Activated T-helper 1 cell treated with anti-CD3 and anti-CD28 coated beads, Interleukin-2, amount 50 U/mL, for 16 hours (primary cell): Measurements from ENCODE around the gene RCBTB2.
A peak's percentile ranks its signal among the peaks of the same experiment; 100 is the strongest.
"Not testable (repeated sequence)": the region's sequence is repeated elsewhere in the genome, so short reads cannot be mapped to it uniquely, and the experiment has no call there.

Experiments used
- DNase-seq, 2 donors: peaks; one replicate each; pipeline ENCODE4 v3.0.0-alpha.2; 2020; ENCODE audit warnings: low read depth in 1 of 2, low spot score in 1 of 2

The RCBTB2 gene

DNA sequence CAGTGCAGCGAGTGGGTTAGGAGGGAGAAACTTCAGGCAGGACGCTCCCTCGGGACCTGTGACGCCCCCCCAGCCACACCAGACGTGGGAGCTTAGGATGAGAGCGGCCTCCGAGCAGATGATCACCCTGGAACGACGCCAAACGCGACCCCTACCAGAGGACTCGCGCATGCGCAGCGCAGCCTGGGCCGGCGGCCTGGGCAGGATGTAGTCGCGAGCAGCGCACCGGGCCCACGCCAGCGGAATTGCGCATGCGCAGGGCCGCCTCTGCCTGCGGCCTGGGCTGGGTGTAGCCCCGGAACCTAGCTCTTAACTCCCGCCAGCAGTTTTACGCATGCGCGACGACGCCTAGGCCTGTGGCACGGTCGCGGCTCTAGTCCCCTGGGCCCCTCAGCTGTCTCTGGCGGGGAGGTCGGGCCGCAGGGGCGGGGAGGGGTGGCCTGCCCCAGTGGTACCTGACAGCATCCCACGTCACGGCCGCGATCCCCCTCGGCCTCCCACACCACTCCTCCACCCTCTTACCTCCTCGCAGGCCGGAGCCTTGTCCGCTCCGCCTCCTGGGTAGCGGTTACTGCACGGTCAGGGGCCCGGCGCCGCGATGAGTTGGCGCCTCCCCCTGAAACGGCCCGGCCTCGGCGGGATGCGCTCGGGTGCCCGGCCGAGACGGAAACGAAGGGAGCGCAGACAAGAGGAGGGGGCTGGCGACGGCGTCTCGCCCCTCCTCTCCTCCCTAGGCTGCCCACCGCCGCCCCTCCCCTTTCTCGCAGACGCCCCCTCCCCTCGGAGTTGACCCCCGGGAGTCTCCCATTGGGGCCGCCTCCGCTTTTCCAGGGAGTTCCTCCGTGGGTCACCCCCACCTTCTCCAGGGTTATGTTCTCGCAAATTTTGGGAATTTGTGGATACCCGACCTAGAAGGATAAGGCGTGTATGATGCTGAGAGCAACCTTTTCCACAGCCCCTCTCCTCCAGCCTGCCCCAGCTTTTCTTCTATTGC lies at the start of gene RCBTB2:
RCBTB2 (minus strand) TSS at position 575 of the 994 bp plus-strand sequence. CDS start 11,141 bp downstream, outside the sequence.
- DNase-seq: peak; percentile 97 to 99

DNA sequence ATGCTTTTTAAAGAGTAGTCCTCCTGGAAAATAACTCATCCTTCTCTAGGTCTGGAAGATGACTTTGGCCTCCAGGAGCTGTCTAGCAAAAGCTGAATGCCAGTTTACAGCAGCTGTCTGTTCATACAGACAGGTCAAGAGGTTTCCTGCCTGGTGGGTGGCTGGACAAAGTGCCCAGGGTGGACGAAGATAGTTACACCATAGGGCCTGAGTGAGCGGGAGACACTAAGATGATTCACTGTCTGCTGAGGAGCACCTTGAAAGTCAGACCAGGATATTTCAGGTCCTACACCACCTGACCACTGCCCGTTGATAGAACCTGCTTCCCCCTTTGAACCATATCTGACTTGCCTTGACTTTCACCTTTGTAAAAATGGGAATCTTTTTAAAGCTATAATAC lies 49.2 kb upstream of the RCBTB2 start:
- no peak for DNase-seq

DNA sequence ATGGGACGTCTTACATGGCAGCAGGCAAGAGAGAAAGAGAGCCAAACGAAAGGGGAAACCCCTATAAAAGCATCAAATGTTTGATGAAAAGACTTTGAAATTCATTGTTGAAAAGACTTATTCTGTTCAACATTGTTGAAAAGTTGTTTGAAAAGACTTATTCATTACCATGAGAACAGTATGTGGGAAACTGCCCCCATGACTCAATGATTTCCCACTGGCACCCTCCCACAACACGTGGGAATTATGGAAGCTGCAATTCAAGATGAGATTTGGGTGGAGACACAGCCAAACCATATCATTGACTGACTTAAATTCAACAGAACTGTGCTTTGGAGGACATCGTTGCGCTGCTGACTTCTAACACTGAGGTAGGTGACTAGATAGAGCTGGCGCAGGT lies 48.0 kb upstream of the RCBTB2 start:
- DNase-seq: no peak

DNA sequence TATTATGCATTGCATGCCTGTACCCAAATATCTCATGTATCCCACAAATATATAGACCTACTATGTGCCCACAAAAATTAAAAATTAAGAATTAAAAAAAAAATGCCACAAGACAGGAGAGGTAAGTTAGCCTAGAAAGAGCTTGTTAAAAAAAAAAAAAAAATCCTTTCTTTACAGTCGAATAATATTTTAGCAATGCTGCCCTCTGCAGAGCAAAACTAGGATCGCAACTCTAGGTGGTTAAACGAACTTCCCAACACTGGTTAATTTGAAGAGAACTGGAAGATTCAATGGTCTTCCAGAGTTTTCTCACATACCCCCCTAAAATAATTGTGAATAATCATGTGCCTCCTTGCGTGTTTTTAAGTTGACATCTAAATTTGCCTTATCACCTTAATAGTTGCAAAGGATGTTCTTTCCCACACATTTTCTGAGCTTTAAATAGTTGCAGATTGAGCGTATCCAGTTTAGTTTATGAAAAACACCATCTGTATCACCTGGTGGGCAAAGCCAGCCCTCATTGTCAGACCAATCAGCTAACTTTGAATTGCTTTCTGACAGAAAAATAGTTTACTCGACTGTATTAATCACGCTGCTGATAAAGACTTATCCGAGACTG lies 47.4 kb upstream of the RCBTB2 start:
- peak; percentile 41 to 58 for DNase-seq

DNA sequence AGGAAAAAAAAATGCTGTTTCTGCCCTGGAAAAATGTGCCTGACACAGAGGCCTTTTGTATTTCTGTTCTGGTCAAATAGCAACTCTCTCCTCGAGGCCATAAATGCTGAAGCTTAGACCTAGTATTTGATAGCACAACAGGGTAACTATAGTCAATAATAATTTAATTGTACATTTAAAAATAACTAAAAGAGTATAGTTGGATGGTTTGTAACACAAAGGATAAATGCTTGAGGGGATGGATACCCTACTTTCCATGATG lies 47.0 kb upstream of the RCBTB2 start:
- not testable (repeated sequence) for DNase-seq

DNA sequence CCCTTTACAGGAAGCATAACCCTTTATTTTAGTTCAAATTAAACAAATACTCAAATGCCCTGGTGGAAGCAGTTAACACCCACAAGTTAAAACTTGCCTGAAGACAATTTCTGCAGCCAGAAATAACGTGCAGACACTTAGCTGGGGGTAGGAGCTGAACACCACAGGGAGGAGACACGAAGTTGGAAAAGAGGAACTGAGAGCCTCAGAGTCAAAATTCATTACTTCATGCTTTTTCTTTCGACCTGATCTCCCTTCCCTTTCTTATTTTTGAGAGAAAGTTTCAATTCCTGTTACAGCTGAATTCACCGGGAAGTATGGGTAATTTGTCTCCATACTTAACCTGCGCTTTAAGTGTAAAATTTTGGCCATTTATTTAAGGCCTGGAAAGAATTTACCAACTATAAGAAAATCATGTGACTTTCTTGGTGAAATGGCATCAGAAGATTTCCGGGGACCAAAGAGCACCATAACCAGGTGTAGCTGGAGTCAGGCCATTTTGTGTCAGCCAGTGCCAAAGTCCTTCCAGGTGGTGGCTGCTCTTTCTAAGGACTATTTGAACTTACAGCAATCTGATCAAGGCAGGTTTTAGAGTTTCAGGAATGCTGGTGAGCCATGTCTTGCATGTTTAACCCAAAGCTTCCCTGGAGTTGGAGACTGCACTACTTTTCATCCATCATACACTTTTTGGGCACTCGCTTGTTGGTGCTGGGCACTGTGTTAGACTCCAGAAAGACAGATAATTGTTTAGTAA lies 46.5 kb upstream of the RCBTB2 start:
- no peak for DNase-seq

DNA sequence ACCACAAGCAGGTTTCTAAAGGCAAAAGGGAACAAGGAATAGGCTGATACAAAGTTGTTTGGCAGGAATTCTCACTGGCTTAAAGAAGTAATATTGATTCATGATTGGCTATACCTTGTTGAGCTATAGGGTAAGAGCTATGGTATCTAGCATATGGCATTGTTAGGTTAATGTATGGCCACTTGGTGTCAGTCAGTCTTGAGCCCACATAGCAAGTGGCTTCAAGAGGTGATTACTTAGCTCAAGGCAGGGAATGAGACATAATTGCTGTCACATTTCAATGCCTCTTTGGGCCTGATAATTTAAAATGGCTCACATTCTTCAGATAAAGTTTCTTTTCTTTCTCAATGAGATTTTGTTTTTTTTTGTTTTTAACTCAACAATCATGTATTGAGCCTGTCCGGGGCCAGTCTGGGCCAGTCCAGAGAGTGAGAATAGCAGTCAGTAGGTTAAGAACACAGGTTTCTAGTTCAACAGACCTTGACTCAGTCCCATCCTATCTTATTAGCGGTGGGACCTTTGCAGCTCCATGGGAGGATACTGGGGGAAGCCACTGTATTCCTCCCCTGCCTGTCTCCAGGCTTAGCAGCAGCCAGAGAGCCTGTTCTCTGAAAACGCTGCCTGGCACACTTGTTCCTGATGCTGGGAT lies 45.8 kb upstream of the RCBTB2 start:
- DNase-seq: no peak

DNA sequence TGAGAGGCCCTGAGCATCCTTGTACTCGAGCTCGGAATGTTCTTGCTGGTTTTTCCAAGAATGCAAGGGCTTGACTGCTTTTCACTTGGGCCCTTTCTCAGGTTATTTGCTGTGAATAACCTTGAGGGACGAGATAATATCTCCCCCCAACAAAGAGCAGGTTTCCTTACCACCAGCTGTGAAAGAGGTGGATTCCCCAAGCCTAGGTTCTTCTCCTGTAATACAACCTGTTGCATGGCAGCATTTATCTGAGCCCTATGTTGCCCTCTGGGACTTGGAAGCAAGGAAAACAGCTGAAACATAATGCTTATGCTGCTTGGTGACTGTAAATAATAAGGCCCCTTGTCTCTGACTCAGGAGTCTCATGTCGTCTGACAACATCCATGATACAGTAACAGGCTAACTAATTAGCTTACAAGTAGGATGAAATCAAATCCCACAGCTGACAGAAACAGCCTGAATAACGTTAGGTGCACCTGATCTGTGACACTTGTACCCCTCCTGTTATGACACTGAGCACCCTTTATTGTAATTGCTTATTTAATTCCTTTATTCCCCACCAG lies 43.6 kb upstream of the RCBTB2 start:
- DNase-seq: no peak

DNA sequence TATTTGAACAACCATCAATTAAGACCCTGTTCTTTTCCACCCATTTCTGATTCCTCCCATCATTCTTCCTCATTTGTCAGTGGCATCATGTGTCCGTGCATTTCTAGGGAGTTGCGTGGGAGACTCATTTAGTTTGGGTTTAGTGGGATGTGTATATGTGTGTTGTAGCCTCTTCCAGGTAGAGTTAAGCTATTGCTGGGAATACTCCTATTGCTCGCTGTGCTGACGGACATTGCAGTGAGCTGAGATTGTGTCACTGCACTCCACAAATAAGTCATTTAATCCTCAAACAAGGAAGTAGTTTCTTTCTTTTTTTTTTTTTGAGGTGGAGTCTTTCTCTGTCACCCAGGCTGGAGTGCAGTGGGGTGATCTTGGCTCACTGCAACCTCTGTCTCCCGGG lies 42.2 kb upstream of the RCBTB2 start:
- no peak for DNase-seq

DNA sequence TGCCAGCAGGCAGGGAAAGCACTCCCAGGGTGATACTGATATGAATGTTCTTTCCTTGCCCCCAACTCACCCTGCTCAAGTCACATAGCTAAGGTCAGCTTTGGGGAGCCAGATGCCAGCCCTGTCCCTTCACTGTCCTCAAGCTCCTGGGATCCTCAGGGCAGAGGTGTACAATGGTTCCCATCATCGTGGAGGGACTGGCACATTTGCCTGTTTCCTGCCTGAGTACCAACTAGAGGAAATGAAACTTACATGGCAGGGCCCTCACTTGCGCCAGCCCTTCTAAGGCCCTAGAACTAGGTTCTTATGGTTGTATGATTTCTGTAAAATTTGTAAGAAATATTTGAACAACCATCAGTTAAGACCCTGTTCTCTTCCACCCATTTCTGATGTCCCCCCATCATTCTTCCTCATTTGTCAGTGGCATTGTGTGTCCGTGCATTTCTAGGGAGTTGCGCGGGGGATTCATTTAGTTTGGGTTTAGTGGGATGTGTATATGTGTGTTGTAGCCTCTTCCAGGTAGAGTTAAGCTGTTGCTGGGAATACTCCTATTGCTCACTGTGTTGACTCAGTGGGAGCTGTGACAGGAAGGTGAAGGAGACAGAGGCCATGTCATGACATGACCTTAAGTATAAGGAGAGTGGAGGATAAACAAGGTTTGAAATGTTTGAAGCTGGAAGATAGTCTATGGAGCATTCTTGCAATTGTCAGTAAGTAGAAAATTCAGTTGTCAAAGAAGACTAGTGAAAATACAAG lies 41.3 kb upstream of the RCBTB2 start:
- no peak for DNase-seq

DNA sequence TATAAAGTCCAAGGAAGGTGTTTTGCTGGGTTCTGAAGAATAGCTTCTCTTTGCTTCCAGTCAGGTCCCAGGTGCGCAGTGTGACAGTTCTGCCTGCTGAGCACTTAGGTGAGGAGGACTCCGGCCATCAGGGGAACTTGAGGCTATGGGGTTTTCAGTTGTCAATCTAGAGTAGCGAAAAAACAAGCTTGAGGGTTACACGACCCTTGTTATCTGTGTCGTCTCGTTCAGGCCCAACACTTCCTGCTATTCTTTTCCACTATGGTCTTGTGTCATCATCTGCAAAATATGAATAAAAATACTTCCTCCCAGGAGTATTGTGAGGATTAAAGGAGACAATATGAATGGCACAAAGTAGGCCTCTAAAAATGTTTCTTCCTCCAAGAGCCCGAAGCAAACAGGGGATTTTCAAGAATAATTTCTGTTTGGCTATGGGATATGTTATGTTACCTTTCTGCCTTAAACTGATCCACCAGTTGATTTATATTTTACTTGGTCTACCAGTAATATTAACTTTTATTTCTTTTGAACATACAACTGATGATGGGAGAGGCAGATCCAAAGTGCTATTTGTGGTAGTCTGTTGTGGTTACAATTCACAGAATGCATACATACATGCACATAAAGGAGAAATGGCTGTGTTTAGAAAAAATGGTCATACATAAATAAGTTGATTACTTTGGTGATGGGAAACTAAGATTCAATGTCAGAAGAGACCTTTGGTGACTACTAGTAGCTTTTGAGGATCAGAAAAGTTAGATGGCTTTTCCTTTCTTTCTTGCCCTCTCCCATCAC lies 40.5 kb upstream of the RCBTB2 start:
- DNase-seq: no peak

DNA sequence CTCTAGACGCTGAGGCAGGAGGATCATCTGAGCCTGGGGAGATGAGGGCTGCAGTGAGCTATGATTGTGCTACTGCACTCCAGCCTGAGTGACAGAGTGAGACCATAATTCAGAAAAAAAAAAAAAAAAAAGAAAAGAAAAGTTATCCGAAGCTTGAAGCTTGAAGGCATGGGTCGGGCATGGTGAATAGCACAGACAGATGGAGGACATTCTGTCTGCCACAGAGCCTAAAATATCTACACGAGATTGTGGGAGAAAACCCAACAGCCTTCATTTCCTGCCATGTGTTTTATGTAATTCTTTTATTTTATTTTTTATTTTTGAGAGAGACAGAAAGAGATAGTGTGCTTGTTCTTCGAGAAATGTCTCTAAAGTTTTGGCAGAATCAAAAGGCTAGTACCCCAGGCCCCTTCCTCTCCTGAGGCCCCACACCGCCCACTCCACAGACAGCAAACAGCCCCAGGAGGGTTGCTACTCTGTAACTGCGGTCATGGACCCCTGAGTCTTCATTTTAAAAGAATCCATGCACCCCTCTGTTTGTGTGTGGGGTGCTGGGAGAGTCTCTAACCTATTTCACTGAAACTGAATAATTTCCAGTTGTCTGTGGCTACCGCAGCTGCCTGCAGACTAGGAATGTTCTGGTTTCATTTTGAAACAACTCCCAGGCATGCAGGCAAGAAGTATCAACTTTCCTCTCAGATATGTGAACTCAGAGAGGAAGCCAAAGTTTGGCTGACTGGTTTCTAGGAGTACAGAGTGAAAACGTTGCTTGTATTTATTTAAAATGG lies 38.4 kb upstream of the RCBTB2 start:
- no peak for DNase-seq

DNA sequence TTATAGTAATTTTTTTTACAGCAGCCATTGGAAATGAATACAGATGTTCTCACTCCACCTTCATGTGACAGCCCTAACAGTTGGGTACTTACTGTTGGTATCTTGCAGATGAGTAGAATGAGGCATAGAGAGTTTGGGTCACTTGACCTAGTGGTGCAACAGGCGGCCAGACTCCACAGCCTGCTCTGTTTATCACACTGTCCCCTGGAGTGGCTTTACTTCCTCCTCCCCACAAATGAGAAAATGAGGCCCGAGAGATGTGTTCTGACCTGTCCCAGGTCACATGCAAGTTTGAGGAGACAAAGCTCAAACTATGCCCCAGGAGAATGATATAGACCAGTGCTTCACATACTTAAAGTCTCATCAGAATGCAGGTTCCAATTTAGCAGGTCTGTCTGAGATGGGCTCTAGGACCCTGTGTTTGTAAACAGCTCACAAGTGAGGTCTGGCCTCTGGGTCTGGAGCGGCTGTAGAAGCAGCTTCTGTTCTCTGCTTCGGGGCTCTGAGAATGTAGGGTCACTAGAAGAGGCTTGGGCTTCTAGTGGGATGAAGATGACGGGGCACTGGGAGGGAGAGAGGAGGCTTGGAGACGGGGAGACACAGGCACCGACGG lies 37.4 kb upstream of the RCBTB2 start:
- DNase-seq: no peak

DNA sequence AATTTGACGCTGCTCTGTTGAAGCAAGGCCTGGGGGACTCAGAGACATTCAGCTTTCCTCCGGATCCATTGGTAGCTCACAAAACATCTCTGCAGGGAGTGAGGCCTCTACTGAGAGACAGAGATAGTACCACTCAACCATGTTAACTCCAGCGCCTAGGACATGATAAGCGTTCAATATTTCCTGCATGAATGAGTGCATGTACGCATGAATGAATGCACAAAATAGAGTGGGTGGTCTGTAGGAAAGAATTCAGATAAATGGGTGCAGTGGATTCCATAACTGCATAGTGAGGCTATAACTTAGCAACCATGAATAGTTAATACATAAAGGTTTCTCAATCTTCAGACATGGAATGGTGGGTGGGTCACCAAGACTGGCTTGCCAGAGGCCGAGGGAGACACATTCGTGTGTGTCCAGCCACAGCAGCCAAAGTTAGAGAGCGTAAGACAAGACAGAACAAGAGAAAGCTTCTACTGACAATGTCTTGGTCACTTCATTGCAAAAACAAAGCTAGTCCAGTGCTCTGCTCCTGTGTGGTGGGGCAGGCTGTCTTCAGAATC lies 36.3 kb upstream of the RCBTB2 start:
- no peak for DNase-seq

DNA sequence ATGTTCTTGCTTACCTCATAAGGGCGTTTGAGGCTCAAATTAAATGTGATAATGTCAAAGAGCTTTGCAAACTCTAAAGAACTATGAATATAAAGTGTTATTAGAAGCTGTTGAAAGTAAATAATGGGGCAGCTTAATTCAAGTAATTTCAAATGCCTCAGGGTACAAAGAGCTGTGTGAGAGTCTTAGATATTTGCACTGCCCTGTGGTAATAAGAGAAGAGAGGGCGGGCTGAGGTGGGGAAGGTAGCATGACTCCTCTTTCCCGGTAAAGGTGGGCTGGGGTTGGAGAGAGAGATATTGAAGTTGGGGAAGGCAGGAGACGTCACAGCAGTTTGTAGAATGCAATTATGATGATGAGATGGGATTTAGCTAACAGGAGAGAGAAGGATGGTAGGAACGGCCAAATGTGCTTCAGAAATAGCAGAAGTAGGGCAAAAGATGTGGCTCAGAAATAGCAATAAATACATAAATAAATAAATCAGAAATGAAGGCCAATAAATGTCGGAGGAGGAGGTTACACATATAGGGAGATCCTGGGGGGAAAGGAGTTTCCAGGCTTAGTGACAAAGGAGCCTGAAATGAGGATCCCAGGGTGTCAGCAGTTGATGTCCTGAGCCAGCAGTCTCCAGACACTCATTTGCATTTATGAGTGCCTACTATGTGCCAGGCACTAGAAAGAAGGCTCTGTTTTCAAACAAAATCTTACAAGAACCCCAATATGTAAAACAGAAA lies 35.7 kb upstream of the RCBTB2 start:
- DNase-seq: no peak

DNA sequence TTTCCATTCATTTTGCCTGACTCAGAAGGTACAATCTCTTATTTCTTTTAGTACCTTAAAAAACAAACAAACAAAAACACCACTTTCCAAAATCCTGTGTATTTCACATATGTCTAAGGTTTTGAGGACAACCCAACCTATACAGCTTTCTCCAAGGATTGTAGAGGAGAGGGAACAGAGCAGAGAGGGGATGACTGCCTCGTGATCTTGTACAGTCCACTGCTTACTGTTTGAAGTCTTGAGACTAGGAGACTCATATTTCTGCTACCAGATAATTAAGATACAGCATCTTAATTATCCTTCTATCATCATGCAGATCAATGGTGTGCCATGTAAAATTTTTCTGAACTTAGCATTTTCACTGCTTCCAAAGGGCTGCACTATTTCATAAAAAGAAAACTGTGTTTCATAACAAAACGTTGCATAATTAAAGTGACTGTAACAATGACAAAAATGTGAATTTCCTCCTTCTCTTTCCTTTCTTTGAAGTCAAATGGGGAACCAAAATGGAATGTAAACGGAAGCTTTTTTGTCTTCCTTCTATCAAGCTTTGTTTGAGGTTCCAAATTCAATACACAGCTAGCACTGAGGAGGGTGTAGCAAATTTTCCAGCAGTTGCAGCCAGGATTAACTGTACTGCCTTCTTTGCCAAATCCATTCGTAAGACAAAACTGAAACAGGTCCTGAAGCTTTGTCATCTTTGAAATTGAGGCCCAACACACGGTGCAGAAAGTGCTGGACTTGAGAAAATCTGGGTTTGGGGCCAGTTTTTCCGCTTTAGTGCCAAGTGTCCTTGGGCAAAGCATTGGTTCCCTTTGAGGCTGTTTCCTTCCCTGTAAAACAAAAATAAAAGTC lies 34.9 kb upstream of the RCBTB2 start:
- DNase-seq: no peak
